Keratinocyte (primary cell): ENCODE measurements around the gene FAM83D. TPM values are rescaled to one million over a fixed set of nuclear protein-coding genes. Genes with fewer than 3 reads are reported as not detected.

Source experiments
- DNase-seq: peaks from one replicate; pipeline ENCODE4 v3.0.0-alpha.2; 2011; ENCODE audit warnings: low read depth, missing footprints, low spot score
- FAIRE-seq: peaks from 2 replicates; lab custom pipeline; 2011; peaks lifted over from hg19 to GRCh38; lab: Jason Lieb, UNC
- H2AFZ ChIP-seq: 2 replicates; pipeline ENCODE4 v1.6.0; 2012; ENCODE audit warnings: low read length, control low read depth, inconsistent platforms; ENCODE audit not compliant: control insufficient read depth
- H3K27ac ChIP-seq: 2 replicates; pipeline ENCODE4 v1.5.1; 2011; ENCODE audit warnings: low read length; ENCODE audit not compliant: control insufficient read depth, insufficient read depth
- H3K27me3 ChIP-seq: 3 replicates; pipeline ENCODE4 v1.6.0; 2011; ENCODE audit warnings: low read length; ENCODE audit not compliant: control insufficient read depth, insufficient read depth; ENCODE audit errors: extremely low read depth
- H3K36me3 ChIP-seq, 2 experiments: 2 replicates in 1 of 2; 3 replicates in 1 of 2; pipeline ENCODE4 v1.5.1; 2011; ENCODE audit warnings: low read length in 2 of 2, mild to moderate bottlenecking in 1 of 2; ENCODE audit not compliant: control insufficient read depth in 2 of 2, insufficient read depth in 2 of 2; ENCODE audit errors: extremely low read depth in 1 of 2
- H3K4me1 ChIP-seq: 3 replicates; pipeline ENCODE4 v1.5.1; 2011; ENCODE audit warnings: low read length; ENCODE audit not compliant: control insufficient read depth, insufficient read depth; ENCODE audit errors: extremely low read depth
- H3K4me2 ChIP-seq: 3 replicates; pipeline ENCODE4 v1.6.0; 2011; ENCODE audit warnings: low read depth, low read length; ENCODE audit not compliant: control insufficient read depth, insufficient read depth; ENCODE audit errors: extremely low read depth
- H3K4me3 ChIP-seq, 3 experiments: fragments of 200-600 bp in 1 of 3; sonication (generic) in 1 of 3; 2 replicates in 2 of 3; 3 replicates in 1 of 3; pipeline ENCODE4 v1.5.1; 2011 to 2016; ENCODE audit warnings: low read length in 3 of 3, mild to moderate bottlenecking in 3 of 3, control low read depth in 2 of 3, inconsistent platforms in 1 of 3, low read depth in 1 of 3, mixed read lengths in 1 of 3, mixed run types in 1 of 3, moderate library complexity in 1 of 3; ENCODE audit not compliant: control insufficient read depth in 2 of 3, insufficient read depth in 2 of 3; ENCODE audit errors: extremely low read depth in 1 of 3
- H3K79me2 ChIP-seq: 2 replicates; pipeline ENCODE4 v1.6.0; 2012; ENCODE audit warnings: low read length; ENCODE audit not compliant: control insufficient read depth, insufficient read depth
- H3K9ac ChIP-seq: 3 replicates; pipeline ENCODE4 v1.6.0; 2011; ENCODE audit warnings: low read length; ENCODE audit not compliant: control insufficient read depth, insufficient read depth; ENCODE audit errors: extremely low read depth
- H3K9me1 ChIP-seq: 3 replicates; pipeline ENCODE4 v1.6.0; 2011; ENCODE audit warnings: low read length; ENCODE audit not compliant: control insufficient read depth, insufficient read depth; ENCODE audit errors: extremely low read depth
- H3K9me3 ChIP-seq: 2 replicates; pipeline ENCODE4 v1.5.1; 2012; ENCODE audit warnings: low read depth, low read length; ENCODE audit not compliant: control insufficient read depth
- H4K20me1 ChIP-seq: 3 replicates; pipeline ENCODE4 v1.6.0; 2011; ENCODE audit warnings: low read length; ENCODE audit not compliant: control insufficient read depth, insufficient read depth; ENCODE audit errors: extremely low read depth
- CTCF ChIP-seq, 3 experiments: IDR thresholded peaks in 1 of 3; conservative IDR thresholded peaks in 1 of 3; optimal IDR thresholded peaks in 1 of 3; 2 replicates in 2 of 3; 3 replicates in 1 of 3; pipeline versions ENCODE3 to v1.5.1; 2011; ENCODE audit warnings: low read length in 3 of 3, mild to moderate bottlenecking in 3 of 3, moderate library complexity in 2 of 3, control low read depth in 1 of 3, inconsistent platforms in 1 of 3; ENCODE audit not compliant: insufficient read depth in 2 of 3; ENCODE audit errors: extremely low read depth in 1 of 3
- EZH2 ChIP-seq: IDR thresholded peaks from one replicate; pipeline ENCODE4 v1.6.1; 2012; ENCODE audit warnings: inconsistent platforms, mild to moderate bottlenecking, low read length, moderate library complexity
- dilution Hi-C: fragments of 300-500 bp; cut with MboI; formaldehyde crosslinking; loops from one replicate; pipeline ENCODE4 v1.7.0; 2020; ENCODE audit warnings: low sequenced_read_pairs; ENCODE audit not compliant: extremely low pct_ligation_motif_present
- polyA plus RNA-seq, 5 experiments: library from polyadenylated mRNA; depleted of rRNA in 3 of 5; stranded (reverse) in 3 of 5; stranded (forward) in 1 of 5; unstranded in 1 of 5; fragments of >200 nt; gene quantifications; 1 replicate in 1 of 5; 2 replicates in 3 of 5; 3 replicates in 1 of 5; pipeline versions ENCODE4 v1.2.1 to v1.2.3, GENCODE V29; 2011 to 2012; ENCODE audit warnings: missing spikeins in 2 of 5, low read depth in 1 of 5, low replicate concordance in 1 of 5

FAM83D gene
- polyA plus RNA-seq, 1 donor (not counting 4 experiments of a cell fraction or from before 2014, with no cell fraction given) = 32.1 TPM

- Histone ChIP-seq H3K36me3 (no peaks in the 10 kb centered on the region), H3K4me1 (peaks cover 13% of the 10 kb centered on the region), H4K20me1 (no peaks in the 10 kb centered on the region), H3K9ac (no peak overlapping the region), H3K4me2 (no peak overlapping the region), H2AFZ (no peak overlapping the region), H3K79me2 (peaks cover 4% of the 10 kb centered on the region), H3K27ac (no peak overlapping the region), H3K9me3 (no peaks in the 10 kb centered on the region), H3K9me1 (no peaks in the 10 kb centered on the region), H3K4me3 (no peak overlapping the region), H3K27me3 (no peaks in the 10 kb centered on the region)
- FAIRE-seq = no peak
- dilution Hi-C loops = no loop called here
- no peak for DNase-seq
- TF ChIP-seq CTCF (optimal IDR thresholded peaks at IDR 0.05 in 1 of 3, IDR thresholded peaks at IDR 0.05 in 1 of 3, conservative IDR thresholded peaks at IDR 0.05 in 1 of 3; ENCODE audit: extremely low read depth in 1 of 3, insufficient read depth in 2 of 3, low read length in 3 of 3) = no peak
- no peak for TF ChIP-seq EZH2
Observed at GRCh38 chr20:38985060-38985459, 58.8 kb downstream of the FAM83D start.

DNA sequence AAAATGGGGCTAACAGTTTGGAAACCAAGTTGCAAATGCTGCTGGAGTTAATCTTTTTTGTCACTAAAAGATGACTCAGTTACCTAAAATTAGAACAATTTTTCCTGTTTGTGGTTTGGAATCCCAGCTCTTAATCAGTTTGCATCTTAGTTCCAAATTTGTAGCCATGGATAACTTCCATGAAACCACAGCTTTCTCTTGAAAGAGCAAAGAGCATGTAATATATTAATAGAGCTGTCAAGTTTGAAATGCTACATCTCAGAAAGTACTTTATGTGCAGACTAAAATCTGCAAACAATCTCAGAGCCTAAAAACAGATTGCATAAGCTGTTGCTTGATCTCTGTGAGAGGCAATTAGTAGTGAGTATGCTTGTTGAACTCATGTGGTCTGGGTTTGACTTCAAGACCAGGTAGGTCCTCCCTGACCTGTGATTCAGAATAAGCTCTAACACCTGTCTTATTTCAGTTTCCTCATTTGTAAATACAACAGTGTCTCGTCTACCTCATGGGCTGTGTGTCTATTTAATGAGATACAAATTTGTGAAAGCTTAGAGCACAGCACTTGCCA is 59.5 kb downstream of the FAM83D start:
- H3K9me3 ChIP-seq = no peaks in the 10 kb centered on the region
- FAIRE-seq = peak; percentile 32
- H3K4me1 ChIP-seq = peaks cover 13% of the 10 kb centered on the region
- H3K27ac ChIP-seq = no peak overlapping the region
- H3K9me1 ChIP-seq = no peaks in the 10 kb centered on the region
- no peak for TF ChIP-seq EZH2
- no peak for TF ChIP-seq CTCF (optimal IDR thresholded peaks at IDR 0.05 in 1 of 3, IDR thresholded peaks at IDR 0.05 in 1 of 3, conservative IDR thresholded peaks at IDR 0.05 in 1 of 3; ENCODE audit: extremely low read depth in 1 of 3, insufficient read depth in 2 of 3, low read length in 3 of 3)
- H4K20me1 ChIP-seq = no peaks in the 10 kb centered on the region
- no peak overlapping the region for H3K4me2 ChIP-seq
- H3K36me3 ChIP-seq = no peaks in the 10 kb centered on the region
- H3K27me3 ChIP-seq = no peaks in the 10 kb centered on the region
- DNase-seq = no peak
- dilution Hi-C loops = no loop called here
- no peak overlapping the region for H3K4me3 ChIP-seq
- no peak overlapping the region for H3K9ac ChIP-seq
- peaks cover 3% of the 10 kb centered on the region for H3K79me2 ChIP-seq
- no peak overlapping the region for H2AFZ ChIP-seq
